Type B pancreatic cell (in vitro differentiated cells): ENCODE measurements around the gene HCRT. TPM values are rescaled to one million over a fixed set of nuclear protein-coding genes. Genes with fewer than 3 reads are reported as not detected.

Source experiments
- DNase-seq: peaks from one replicate; pipeline ENCODE4 v3.0.0; 2021; ENCODE audit warnings: mixed read lengths; ENCODE audit not compliant: unreplicated experiment; ENCODE audit errors: extremely low spot score
- H3K27ac Mint-ChIP-seq: 2 replicates; pipeline ENCODE4 v1.8.0; 2021; ENCODE audit warnings: mild to moderate bottlenecking, mixed read lengths
- H3K27me3 Mint-ChIP-seq: 2 replicates; pipeline ENCODE4 v1.8.0; 2021; ENCODE audit warnings: mixed read lengths
- H3K36me3 Mint-ChIP-seq: 2 replicates; pipeline ENCODE4 v1.8.0; 2021; ENCODE audit warnings: mixed read lengths
- H3K4me1 Mint-ChIP-seq: one replicate; pipeline ENCODE4 v1.8.0; 2021; ENCODE audit warnings: mixed read lengths; ENCODE audit not compliant: unreplicated experiment
- H3K4me3 Mint-ChIP-seq: 2 replicates; pipeline ENCODE4 v1.8.0; 2021; ENCODE audit warnings: mild to moderate bottlenecking, mixed read lengths
- H3K9me3 Mint-ChIP-seq: 2 replicates; pipeline ENCODE4 v1.8.0; 2021; ENCODE audit warnings: mixed read lengths
- total RNA-seq: library from RNA; stranded (reverse); gene quantifications from 2 replicates; pipeline ENCODE4 v1.2.1, GENCODE V29; 2021; ENCODE audit warnings: low replicate concordance
- TF ChIP-seq, protein P1 (sequence below): fragments of 200-600 bp; sonication (generic); conservative IDR thresholded peaks from 2 replicates; pipeline ENCODE4 v1.5.0; 2021; ENCODE audit warnings: antibody characterized with exemption, mild to moderate bottlenecking

The HCRT gene
- total RNA-seq, 1 donor from 2014 or later = not detected

DNA sequence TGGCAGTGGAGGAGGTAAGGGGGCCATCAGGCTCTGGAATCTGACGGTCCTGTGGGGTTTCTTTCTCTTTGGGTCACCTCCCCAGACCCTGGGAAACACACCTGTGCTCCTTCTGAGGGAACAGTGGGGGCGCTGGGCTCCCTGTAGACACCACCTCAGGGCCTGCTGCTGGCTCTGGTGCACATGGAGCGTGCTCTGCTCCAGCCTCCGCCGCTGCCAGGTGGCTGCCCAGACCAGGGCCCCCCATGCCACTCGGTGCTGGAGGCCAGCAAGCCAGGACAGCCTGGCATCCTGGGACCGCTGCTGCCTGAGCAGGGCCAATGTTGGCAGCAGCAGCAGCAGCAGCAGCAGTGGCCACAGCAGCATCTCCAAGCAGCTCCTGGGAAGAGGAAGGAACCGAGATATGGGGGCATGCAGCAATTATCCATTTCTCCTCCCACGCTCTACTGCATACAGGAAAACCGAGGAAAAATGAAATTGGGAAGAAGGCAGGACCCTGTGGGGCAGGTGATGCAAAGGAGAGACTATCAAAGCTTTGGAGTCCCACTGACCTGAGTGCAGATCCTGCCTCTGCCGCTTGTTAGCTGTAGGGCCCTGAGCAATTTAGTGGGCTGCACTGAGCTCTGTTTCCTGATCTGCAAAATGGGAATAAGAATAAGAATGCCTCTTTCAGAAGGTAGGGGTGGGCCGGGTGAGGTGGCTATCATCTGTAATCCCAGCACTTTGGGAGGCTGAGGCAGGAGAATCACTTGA lies 8.1 kb upstream of the HCRT start:
- Mint-ChIP-seq H3K27me3 (no peaks in the 10 kb centered on the region), H3K9me3 (no peaks in the 10 kb centered on the region), H3K4me1 (peaks cover 5% of the 10 kb centered on the region), H3K36me3 (no peaks in the 10 kb centered on the region), H3K27ac (no peak overlapping the region), H3K4me3 (peak overlapping the region; percentile 88)
- TF ChIP-seq, protein P1, sequence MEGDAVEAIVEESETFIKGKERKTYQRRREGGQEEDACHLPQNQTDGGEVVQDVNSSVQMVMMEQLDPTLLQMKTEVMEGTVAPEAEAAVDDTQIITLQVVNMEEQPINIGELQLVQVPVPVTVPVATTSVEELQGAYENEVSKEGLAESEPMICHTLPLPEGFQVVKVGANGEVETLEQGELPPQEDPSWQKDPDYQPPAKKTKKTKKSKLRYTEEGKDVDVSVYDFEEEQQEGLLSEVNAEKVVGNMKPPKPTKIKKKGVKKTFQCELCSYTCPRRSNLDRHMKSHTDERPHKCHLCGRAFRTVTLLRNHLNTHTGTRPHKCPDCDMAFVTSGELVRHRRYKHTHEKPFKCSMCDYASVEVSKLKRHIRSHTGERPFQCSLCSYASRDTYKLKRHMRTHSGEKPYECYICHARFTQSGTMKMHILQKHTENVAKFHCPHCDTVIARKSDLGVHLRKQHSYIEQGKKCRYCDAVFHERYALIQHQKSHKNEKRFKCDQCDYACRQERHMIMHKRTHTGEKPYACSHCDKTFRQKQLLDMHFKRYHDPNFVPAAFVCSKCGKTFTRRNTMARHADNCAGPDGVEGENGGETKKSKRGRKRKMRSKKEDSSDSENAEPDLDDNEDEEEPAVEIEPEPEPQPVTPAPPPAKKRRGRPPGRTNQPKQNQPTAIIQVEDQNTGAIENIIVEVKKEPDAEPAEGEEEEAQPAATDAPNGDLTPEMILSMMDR = no peak
- DNase-seq = no peak

DNA sequence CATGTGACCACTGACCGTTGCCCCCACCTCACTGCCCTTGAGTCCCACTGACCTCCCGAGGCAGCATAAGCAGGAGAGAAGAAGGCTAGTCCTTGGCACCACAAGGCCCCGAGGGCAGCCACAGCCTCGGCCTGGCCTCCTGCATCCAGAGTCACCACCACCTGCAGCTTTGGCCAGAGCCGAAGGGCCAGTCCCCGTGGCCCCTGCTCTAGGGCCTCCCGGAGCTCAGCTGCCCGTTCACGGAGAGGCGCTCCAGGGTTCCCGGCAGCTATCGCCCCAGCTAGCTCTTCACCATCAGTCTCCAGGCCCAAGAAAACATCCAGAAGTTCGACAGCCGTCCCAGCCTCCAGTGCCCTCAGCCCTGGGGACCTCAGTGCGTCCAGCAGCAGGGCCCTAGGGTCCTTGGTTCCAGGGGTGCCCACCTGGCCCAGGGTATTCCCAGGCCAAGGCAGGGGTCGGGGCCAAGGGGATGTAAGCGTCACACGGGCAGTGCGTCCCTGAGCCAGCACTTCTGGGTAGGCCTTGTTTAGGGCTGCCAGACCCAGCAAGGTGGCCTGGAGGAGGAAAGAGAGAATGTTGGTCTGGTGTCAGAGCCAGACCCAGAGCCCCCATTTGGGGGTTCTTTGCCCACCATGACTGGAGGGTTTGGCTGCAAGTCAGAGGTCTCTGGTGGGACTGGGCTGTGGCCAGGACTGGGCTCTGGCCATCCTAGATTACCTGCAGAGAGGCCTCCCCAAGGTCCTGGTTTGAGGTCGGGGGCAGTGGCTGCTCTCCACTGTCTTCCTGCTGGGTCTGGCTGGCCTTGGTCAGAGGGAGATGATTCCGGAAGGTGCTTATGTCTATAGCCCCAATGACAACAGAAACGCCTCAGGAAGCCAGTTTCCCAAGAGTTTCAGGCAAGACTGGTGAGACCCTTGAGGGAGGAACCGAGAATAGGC lies 7.2 kb upstream of the HCRT start:
- no peaks in the 10 kb centered on the region for H3K36me3 Mint-ChIP-seq
- H3K9me3 Mint-ChIP-seq = no peaks in the 10 kb centered on the region
- no peak overlapping the region for H3K4me3 Mint-ChIP-seq
- H3K27me3 Mint-ChIP-seq = no peaks in the 10 kb centered on the region
- H3K4me1 Mint-ChIP-seq = peaks cover 5% of the 10 kb centered on the region
- DNase-seq = no peak
- TF ChIP-seq, protein P1 = no peak
- H3K27ac Mint-ChIP-seq = no peak overlapping the region

DNA sequence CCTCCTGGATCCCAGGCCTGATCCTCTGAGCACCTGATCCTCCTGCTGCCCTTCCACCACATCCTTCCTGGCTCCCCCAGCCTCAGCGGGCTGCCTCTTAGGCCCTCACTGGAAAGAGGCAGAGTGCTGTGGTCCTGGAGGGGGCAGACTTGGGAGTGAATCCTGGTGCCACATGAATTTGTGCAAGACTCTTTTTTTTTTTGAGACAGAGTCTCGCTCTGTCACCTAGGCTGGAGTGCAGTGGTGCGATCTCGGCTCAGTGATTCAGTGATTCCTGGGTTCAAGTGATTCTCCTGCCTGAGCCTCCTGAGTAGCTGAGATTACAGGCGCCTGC lies 6.0 kb upstream of the HCRT start:
- no peaks in the 10 kb centered on the region for H3K9me3 Mint-ChIP-seq
- no peaks in the 10 kb centered on the region for H3K36me3 Mint-ChIP-seq
- H3K27ac Mint-ChIP-seq = no peak overlapping the region
- H3K4me1 Mint-ChIP-seq = peaks cover 5% of the 10 kb centered on the region
- DNase-seq = no peak
- H3K4me3 Mint-ChIP-seq = no peak overlapping the region
- TF ChIP-seq, protein P1 = no peak
- H3K27me3 Mint-ChIP-seq = peaks cover 7% of the 10 kb centered on the region

DNA sequence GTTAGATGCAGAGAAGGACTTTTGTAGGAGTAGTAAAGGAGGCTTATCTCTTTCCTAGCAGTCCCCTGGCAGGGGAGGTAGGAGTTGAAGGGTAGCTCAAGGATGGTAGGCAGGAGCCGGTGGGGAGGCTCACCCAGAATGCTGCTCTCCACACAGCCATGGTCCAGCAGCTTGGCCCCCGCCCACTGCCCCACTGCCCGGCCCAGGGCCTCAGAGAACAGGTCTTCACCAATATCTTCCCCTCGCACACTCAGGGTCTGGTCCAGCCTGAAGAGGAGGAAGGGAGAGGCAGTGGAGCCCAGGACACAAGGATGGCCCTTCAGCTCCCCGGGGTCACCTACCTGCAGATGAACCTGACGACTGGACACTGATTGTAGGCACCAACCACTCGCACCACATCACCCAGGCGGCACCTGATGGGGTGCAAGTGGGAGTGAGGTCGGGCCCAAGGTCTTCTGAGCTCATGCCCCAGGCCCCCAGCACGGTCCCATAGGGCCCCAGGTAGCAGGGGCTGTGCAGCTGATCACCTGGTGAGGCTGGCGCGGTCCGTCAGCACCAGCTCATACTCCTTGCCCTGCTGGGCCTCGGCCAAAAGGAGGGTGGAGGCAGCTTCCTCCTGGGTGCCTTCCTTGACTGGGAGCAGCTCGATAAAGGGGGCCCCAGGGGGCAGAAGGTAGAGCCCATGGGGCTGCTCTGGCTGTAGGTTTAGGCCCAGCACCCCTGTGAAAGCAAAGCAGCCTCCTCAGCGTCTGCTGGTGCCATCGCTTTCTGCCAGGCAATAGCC lies 5.4 kb upstream of the HCRT start:
- no peak overlapping the region for H3K4me3 Mint-ChIP-seq
- peaks cover 5% of the 10 kb centered on the region for H3K4me1 Mint-ChIP-seq
- peaks cover 13% of the 10 kb centered on the region for H3K27me3 Mint-ChIP-seq
- no peaks in the 10 kb centered on the region for H3K36me3 Mint-ChIP-seq
- no peak for DNase-seq
- no peak overlapping the region for H3K27ac Mint-ChIP-seq
- H3K9me3 Mint-ChIP-seq = no peaks in the 10 kb centered on the region
- TF ChIP-seq, protein P1 = no peak

DNA sequence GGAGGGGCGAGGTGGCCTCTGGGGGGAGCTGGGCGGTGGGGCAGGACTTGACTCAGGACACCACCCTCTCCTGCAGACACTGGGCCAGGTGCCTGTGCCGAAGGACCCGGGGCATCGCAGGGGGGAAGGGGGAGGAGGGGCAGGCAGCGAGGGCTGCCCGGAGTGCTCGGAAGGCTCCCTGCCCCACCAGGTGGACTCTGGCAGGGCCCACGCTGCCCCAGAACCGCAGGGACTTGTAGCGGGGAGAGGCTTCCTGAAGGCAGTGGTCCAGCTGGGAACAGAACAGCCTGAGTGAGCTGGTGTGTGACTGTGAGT lies 4.4 kb upstream of the HCRT start:
- Mint-ChIP-seq H3K36me3 (no peaks in the 10 kb centered on the region), H3K27ac (no peak overlapping the region), H3K9me3 (no peaks in the 10 kb centered on the region), H3K4me3 (no peak overlapping the region), H3K4me1 (peaks cover 5% of the 10 kb centered on the region), H3K27me3 (peaks cover 24% of the 10 kb centered on the region)
- no peak for DNase-seq
- TF ChIP-seq, protein P1 = no peak
